ENCODE measurements around the gene PAX2. TPM values are rescaled to one million over a fixed set of nuclear protein-coding genes. Genes with fewer than 3 reads are reported as not detected.

Gene PAX2
- total and polyA plus RNA-seq, 2 experiments from 2014 or later: not detected

GRCh38 chr10:100760726-100761125 is 15.3 kb downstream of the PAX2 start:
- Histone ChIP-seq H3K9me2 (ENCODE audit: insufficient read depth) (no peaks in the 10 kb centered on the region), H3K4me1 (ENCODE audit: insufficient read depth) (no peaks in the 10 kb centered on the region), H2AFZ (no peak overlapping the region), H3K4me2 (ENCODE audit: unreplicated experiment) (no peak overlapping the region), H3K27me3 (replicated peaks; ENCODE audit: insufficient read depth) (peaks cover 83% of the 10 kb centered on the region), H3K9ac (no peak overlapping the region), H3K36me3 (ENCODE audit: low read depth) (no peaks in the 10 kb centered on the region), H4K20me1 (ENCODE audit: insufficient read depth) (no peaks in the 10 kb centered on the region), H3K79me2 (ENCODE audit: insufficient read depth) (no peaks in the 10 kb centered on the region), H3K9me3 (ENCODE audit: low read depth) (no peaks in the 10 kb centered on the region), H3F3A (ENCODE audit: insufficient read depth) (no peaks in the 10 kb centered on the region), H3K27ac (no peak overlapping the region), H3K4me3 (no peak overlapping the region)
- 14 to 26% methylated on average over 5 of the region's 5 CpGs for WGBS, 2 experiments (ENCODE audit: low coverage in 1 of 2, low lambda C conversion rate in 2 of 2, missing lambda C conversion rate in 2 of 2)
- no peak for DNase-seq
- in situ Hi-C loops (cut with MboI): no loop called here
- no peak for TF ChIP-seq EZH2 (IDR thresholded peaks at IDR 0.05; ENCODE audit: insufficient read depth, poor library complexity, severe bottlenecking)
- TF ChIP-seq EZH2phosphoT487 (IDR thresholded peaks at IDR 0.05; ENCODE audit: insufficient read depth, low read depth): no peak

GRCh38 chr10:100761191-100761590 is 15.8 kb downstream of the PAX2 start:
- H3K4me2 ChIP-seq (ENCODE audit: unreplicated experiment): no peak overlapping the region
- H3K9me2 ChIP-seq (ENCODE audit: insufficient read depth): no peaks in the 10 kb centered on the region
- H3K4me1 ChIP-seq (ENCODE audit: insufficient read depth): no peaks in the 10 kb centered on the region
- H4K20me1 ChIP-seq (ENCODE audit: insufficient read depth): no peaks in the 10 kb centered on the region
- TF ChIP-seq EZH2phosphoT487 (IDR thresholded peaks at IDR 0.05; ENCODE audit: insufficient read depth, low read depth): no peak
- TF ChIP-seq EZH2 (IDR thresholded peaks at IDR 0.05; ENCODE audit: insufficient read depth, poor library complexity, severe bottlenecking): no peak
- H3F3A ChIP-seq (ENCODE audit: insufficient read depth): no peaks in the 10 kb centered on the region
- H3K36me3 ChIP-seq (ENCODE audit: low read depth): no peaks in the 10 kb centered on the region
- H2AFZ ChIP-seq: no peak overlapping the region
- no peak overlapping the region for H3K4me3 ChIP-seq
- no peak overlapping the region for H3K9ac ChIP-seq
- in situ Hi-C loops (cut with MboI): no loop called here
- 48 to 55% methylated on average over 7 of the region's 7 CpGs for WGBS, 2 experiments (ENCODE audit: low coverage in 1 of 2, low lambda C conversion rate in 2 of 2, missing lambda C conversion rate in 2 of 2)
- no peaks in the 10 kb centered on the region for H3K9me3 ChIP-seq (ENCODE audit: low read depth)
- DNase-seq: no peak
- no peak overlapping the region for H3K27ac ChIP-seq
- H3K27me3 ChIP-seq (replicated peaks; ENCODE audit: insufficient read depth): peaks cover 80% of the 10 kb centered on the region
- no peaks in the 10 kb centered on the region for H3K79me2 ChIP-seq (ENCODE audit: insufficient read depth)

GRCh38 chr10:100763043-100763747 is 17.8 kb downstream of the PAX2 start:
- no peak overlapping the region for H3K4me3 ChIP-seq
- H3K9ac ChIP-seq: no peak overlapping the region
- TF ChIP-seq EZH2phosphoT487 (IDR thresholded peaks at IDR 0.05; ENCODE audit: insufficient read depth, low read depth) (no peak), EZH2 (IDR thresholded peaks at IDR 0.05; ENCODE audit: insufficient read depth, poor library complexity, severe bottlenecking) (no peak)
- H3K4me2 ChIP-seq (ENCODE audit: unreplicated experiment): no peak overlapping the region
- no peaks in the 10 kb centered on the region for H3K36me3 ChIP-seq (ENCODE audit: low read depth)
- no peaks in the 10 kb centered on the region for H3K9me3 ChIP-seq (ENCODE audit: low read depth)
- peaks cover 83% of the 10 kb centered on the region for H3K27me3 ChIP-seq (replicated peaks; ENCODE audit: insufficient read depth)
- no peak overlapping the region for H3K27ac ChIP-seq
- H4K20me1 ChIP-seq (ENCODE audit: insufficient read depth): no peaks in the 10 kb centered on the region
- WGBS, 2 experiments (ENCODE audit: low coverage in 1 of 2, low lambda C conversion rate in 2 of 2, missing lambda C conversion rate in 2 of 2): 37 to 40% methylated on average over 5 of the region's 5 CpGs
- no peak overlapping the region for H2AFZ ChIP-seq
- in situ Hi-C loops (cut with MboI): no loop called here
- DNase-seq: no peak
- no peaks in the 10 kb centered on the region for H3F3A ChIP-seq (ENCODE audit: insufficient read depth)
- no peaks in the 10 kb centered on the region for H3K9me2 ChIP-seq (ENCODE audit: insufficient read depth)
- H3K79me2 ChIP-seq (ENCODE audit: insufficient read depth): no peaks in the 10 kb centered on the region
- H3K4me1 ChIP-seq (ENCODE audit: insufficient read depth): no peaks in the 10 kb centered on the region

GRCh38 chr10:100766693-100767421 is 21.5 kb downstream of the PAX2 start:
- Histone ChIP-seq H3K79me2 (ENCODE audit: insufficient read depth) (no peaks in the 10 kb centered on the region), H3K4me3 (no peak overlapping the region), H3K27ac (no peak overlapping the region), H3K27me3 (replicated peaks; ENCODE audit: insufficient read depth) (peaks cover 77% of the 10 kb centered on the region), H3K9ac (no peak overlapping the region), H3F3A (ENCODE audit: insufficient read depth) (no peaks in the 10 kb centered on the region), H3K36me3 (ENCODE audit: low read depth) (no peaks in the 10 kb centered on the region), H3K4me1 (ENCODE audit: insufficient read depth) (no peaks in the 10 kb centered on the region), H3K9me3 (ENCODE audit: low read depth) (no peaks in the 10 kb centered on the region), H3K9me2 (ENCODE audit: insufficient read depth) (no peaks in the 10 kb centered on the region), H2AFZ (no peak overlapping the region), H3K4me2 (ENCODE audit: unreplicated experiment) (no peak overlapping the region), H4K20me1 (ENCODE audit: insufficient read depth) (no peaks in the 10 kb centered on the region)
- 39 to 41% methylated on average over 10 of the region's 10 CpGs for WGBS, 2 experiments (ENCODE audit: low coverage in 1 of 2, low lambda C conversion rate in 2 of 2, missing lambda C conversion rate in 2 of 2)
- DNase-seq: no peak
- in situ Hi-C loops (cut with MboI): no loop called here
- TF ChIP-seq EZH2 (IDR thresholded peaks at IDR 0.05; ENCODE audit: insufficient read depth, poor library complexity, severe bottlenecking) (no peak), EZH2phosphoT487 (IDR thresholded peaks at IDR 0.05; ENCODE audit: insufficient read depth, low read depth) (no peak)
